Measurements from ENCODE around the gene TEKT5.

TEKT5 gene

DNA sequence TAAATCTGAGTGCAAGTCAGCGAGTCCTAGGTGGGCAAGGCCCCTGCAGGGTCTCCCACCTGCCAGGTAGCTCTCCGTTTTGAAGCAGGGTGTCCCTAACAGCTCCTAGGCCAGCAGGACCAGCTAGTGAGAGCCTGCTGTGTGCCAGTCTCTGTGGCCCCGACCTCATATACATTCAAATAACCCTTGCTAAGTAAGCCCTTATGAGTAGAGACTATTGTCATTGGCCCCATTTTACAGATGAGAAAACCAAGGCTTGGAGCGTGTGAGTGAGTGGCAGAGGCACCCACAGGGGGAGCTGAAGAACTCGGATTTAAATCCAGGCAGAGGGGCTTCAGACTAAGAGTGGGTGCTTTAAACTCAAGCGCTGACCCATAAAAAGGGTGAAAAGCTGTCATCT lies 74.6 kb downstream of the TEKT5 start:
- FAIRE-seq, result no peak
- no peak for DNase-seq (ENCODE audit: insufficient read length, low spot score)
- no peak for TF ChIP-seq POLR2A (IDR thresholded peaks at IDR 0.05; ENCODE audit: low read depth, low read length)

DNA sequence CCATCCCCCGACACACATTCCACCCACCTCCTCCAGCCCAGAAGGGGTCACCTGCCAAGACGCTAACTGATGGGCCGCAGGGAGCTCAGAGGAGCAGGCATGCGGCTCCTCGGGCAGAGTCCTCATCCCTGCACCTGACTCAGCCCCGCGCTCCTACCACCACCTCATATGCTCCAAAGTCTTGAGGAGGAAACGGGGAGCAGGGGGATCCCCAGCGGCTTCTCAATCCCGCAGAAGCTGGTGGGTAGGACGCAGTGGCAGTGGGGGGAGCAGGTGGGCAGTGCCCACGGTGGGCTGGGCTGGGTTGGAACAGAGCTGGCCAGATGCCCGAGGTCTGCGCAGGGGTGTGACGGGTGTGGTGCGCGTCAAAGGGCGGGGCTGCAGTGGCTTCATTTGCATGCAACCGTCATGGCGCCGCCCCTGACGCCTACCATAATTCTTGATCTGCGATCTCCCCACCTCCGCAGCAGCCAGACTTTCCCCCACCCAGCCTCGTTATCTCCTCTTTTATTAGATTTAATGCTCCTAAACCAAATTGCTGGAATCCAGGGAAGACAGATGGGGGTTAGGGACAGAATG lies 75.4 kb downstream of the TEKT5 start:
- DNase-seq (ENCODE audit: insufficient read length, low spot score) (no peak), FAIRE-seq (no peak)
- no peak for TF ChIP-seq POLR2A (IDR thresholded peaks at IDR 0.05; ENCODE audit: low read depth, low read length)

DNA sequence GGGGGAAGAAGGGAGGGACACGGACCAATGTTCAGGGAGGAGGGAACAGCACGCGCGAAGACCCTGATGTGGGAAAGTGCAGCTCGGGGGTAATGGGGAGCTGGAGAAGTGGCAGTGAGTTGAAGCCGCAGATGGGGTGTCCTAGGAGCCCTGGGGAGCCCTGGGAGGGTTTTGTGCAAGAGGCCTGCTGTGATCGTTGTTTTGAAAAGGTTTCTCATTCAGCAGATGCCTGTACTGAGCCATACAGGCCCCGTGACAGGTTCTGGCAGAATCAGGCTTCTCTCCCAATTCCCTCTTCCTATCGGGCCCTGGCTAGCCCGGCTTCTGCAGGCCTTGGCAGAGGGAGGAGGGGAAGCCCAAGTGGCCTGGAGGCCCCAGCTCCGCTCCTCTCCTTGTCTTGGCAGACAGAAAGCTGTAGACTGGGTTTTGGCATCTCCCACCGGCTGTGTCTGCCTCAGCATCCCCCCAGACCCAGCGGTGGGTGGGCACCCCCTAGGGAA lies 76.0 kb downstream of the TEKT5 start:
- DNase-seq (ENCODE audit: insufficient read length, low spot score), result no peak
- TF ChIP-seq POLR2A (IDR thresholded peaks at IDR 0.05; ENCODE audit: low read depth, low read length), result no peak
- FAIRE-seq, result no peak

DNA sequence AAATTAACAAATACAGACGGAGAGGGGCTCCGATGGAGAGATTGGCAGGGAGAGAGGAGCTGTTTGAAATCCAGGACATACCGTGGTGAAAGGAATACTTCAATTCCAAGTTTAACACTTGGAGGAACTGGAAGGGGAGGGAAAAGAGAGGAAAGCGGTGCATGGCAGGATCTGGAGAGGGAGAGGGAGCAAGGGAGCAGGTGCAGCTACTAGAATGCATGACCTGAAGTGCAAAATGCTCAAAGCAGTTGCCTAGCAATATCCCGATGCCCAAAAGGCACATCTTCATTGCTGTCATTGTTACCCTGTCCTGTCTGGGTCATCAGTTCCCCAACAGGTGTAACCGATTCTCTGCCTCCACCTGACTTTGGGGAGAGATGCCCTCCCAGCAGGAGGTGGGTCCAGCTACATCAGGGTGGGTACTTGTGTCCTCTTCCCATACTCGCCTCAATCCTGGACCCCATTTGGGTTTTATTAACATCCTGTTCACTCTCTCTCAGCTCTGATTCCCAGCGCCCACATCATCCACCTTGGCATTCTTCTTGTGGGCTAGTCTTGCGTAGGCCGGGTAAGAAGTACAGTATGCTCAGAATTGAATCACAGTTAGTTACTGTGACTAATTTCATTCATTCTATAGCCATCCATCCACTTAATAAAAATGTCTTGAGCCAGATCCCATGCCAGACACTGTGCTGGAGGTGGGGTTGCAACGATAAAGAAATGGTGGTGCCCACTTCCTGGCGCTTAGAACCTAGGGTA lies 76.9 kb downstream of the TEKT5 start:
- no peak for TF ChIP-seq POLR2A (IDR thresholded peaks at IDR 0.05; ENCODE audit: low read depth, low read length)
- FAIRE-seq, result no peak
- DNase-seq (ENCODE audit: insufficient read length, low spot score), result no peak

DNA sequence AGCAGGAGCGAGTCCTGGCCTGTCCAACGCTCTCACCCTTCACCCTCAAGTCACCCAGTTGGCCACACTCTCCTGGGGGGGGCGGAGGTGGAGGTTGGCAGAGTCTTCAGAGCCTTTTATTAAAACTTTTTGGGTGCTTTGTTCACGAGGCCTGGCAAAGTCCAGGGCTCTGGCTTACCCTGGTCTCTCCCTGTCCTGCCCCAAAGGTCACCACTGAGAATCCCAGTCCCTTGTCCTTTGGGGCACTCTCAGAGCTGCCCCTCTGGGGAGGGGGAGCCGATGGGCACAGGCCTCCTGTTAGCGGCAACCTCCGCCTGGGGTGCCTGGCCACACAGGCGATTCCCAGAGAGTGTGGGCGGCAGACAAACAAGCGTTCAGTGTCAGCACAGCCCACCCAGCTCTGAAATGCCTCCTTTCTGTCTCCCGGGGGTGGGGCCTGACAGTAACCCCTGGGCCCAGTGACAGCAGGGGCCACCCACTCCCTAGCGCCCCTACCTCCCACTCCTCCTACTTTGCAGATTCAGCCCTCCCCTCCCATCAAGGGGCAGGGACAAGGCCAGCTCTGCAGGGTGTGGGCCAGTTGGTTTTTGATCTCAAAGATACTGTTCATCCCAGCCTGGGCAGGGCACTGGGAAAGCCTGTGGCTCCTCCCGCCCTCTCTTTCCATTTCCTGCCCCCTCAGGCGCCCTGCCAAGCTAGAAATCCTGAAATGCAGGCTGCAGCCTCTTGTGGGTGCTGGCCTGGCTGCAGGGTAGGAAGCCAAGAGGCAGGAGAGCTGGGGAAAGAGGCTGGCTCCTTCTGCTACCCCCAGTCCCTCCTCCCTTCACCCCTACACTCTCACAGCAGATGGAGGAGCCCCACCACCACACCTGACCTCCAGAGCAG lies 77.7 kb downstream of the TEKT5 start:
- no peak for FAIRE-seq
- no peak for TF ChIP-seq POLR2A (IDR thresholded peaks at IDR 0.05; ENCODE audit: low read depth, low read length)
- peak; percentile 69 for DNase-seq (ENCODE audit: insufficient read length, low spot score)

DNA sequence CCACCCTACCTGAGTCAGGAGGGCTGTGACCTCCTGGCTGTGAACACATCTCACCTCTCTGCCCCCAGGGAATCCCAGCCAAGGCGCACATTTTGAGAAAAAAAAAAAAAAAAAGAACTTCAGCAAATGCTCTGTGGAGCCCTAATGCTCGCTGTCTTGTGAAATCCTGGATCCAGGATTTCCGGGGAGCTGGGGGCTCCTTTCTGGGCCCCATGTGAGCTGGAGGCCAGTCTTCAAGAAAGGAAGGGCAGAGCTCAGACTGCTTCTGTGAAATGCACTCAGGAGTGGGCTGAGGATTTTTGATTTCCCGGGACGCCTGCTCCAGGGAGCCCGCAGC lies 78.3 kb downstream of the TEKT5 start:
- TF ChIP-seq POLR2A (IDR thresholded peaks at IDR 0.05; ENCODE audit: low read depth, low read length), result no peak
- no peak for FAIRE-seq
- no peak for DNase-seq (ENCODE audit: insufficient read length, low spot score)

DNA sequence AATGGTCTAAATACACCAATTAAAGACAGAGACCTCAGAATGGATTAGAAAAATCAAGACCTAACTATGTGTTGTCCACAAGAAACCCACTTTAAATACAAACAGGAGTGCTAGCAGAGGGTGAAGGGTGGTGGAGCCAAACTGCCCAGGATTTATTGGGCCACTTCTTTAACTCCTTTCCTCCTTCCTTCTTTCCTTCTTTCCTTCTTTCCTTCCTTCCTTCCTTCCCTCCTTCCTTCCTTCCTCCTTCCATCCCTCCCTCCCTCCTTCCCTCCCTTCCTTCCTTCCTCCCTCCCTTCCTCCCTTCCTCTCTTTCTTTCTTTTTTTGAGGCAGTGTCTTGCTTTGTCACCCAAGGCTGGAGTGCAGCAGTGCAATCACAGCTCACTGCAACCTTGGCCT lies 80.0 kb downstream of the TEKT5 start:
- TF ChIP-seq POLR2A (IDR thresholded peaks at IDR 0.05; ENCODE audit: low read depth, low read length), result no peak
- FAIRE-seq, result no peak
- no peak for DNase-seq (ENCODE audit: insufficient read length, low spot score)

DNA sequence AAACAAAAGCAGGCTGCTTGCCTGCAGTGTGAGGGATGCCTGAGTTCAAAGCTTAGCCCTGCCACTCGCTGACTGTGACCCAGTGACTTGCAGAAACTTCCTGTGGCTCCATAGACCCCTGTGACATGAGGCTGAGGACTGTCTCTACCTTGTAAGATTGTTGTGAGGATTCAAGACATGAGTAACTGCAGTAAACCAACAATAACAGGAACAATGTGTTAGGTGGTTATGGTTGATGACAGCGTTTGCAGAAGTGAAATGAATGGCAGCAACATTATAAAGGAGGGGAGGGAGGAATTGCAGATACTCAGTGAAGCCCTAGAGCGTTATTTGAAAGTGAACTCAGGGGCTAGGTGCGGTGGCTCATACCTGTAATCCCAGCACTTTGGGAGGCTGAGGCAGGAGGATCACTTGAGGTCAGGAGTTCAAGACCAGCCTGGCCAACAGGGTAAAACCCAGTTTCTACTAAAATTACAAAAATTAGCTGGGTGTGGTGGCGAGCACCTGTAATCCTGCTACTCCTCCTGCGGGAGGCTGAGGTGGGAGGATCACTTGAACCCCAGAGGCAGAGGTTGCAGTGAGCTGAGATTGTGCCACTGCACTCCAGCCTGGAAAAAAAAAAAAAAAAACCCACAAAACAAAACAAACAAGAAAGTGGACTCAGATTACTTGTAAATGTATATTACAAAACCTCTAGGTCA lies 80.8 kb downstream of the TEKT5 start:
- no peak for FAIRE-seq
- no peak for DNase-seq (ENCODE audit: insufficient read length, low spot score)
- TF ChIP-seq POLR2A (IDR thresholded peaks at IDR 0.05; ENCODE audit: low read depth, low read length), result no peak

DNA sequence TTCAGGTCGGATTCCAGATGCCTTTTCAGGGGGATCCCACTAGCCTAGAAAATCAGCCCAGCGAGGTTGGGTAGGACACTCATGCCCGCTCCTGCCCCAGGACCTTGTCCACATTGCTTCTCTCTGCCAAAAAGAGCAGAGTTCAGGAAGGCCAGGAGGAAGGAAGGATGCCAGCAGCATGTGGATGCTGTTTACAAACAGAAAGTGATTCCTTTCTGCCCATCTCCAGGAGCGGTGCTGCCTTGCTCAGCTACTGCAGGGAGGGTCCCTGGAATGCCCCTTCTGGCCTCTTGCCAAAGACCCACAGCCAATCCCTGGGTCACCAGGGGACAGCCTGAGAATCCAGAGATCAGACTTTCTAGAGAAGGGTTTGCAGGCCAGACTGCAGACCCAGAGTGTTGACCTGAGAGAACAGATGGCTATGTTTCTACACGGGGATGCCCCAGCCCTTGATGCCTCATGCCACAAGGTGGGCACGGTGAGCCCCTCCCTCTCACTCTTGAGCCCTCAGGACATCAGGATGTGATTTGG lies 82.0 kb downstream of the TEKT5 start:
- no peak for FAIRE-seq
- no peak for TF ChIP-seq POLR2A (IDR thresholded peaks at IDR 0.05; ENCODE audit: low read depth, low read length)

DNA sequence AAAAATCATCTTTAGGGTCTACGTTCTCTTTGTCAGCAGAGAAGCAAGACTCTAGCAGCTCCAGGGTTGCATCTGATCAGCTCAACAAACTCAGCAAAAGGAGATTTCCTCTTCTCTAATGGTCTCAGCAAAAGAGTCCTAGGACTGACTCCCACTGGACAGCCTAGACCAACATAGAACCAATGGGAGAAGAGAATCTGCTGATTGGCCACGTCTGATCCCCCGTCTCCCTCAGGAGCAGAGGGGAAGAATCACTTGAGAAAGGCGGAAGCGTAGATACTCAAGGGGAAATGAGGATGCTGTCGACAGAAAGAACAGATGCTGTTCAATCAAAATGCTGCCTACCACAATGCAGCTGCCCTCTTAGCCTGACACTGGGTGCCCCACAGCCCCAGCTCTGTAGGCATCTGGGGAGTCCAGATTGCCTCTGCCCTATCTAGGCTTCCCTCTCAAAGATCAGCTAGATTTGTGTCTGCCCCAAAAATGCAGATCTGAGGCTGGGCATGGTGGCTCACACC lies 82.8 kb downstream of the TEKT5 start:
- no peak for TF ChIP-seq POLR2A (IDR thresholded peaks at IDR 0.05; ENCODE audit: low read depth, low read length)
- FAIRE-seq (no peak), DNase-seq (ENCODE audit: insufficient read length, low spot score) (no peak)

More for the DNA sequence above, 82.0 kb downstream of the TEKT5 start:
- no peak for DNase-seq (ENCODE audit: insufficient read length, low spot score)

DNA sequence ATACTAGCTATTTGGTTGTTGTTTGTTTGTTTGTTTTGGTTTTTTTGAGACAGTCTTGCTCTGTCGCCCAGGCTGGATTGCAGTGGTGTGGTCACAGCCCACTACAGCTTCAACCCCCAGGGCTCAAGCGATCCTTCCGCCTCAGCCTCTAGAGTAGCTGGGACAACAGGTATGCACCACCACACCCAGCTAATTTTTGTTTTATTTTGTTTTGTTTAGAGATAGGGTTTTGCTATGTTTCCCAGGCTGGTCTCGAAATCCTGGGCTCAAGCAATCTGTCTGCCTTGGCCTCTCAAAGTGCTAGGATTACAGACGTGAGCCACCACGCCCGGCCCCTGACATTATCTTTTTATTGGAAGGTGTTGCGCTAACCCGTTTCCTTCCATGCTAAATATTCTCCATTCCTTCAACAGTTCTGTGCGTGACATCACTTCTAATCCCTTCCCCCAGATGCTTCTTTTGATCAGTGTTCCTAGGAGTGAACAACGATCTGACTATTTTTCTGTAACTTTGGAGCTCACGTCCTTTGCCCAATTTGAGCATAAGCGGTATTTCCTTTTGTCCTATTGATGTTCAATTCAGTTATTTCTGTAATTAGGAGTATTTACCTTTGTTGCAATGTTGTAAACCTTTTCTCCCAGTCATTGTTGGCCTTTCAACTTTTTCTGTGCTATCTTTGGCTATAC lies 84.1 kb downstream of the TEKT5 start:
- DNase-seq (ENCODE audit: insufficient read length, low spot score) (no peak), FAIRE-seq (no peak)
- no peak for TF ChIP-seq POLR2A (IDR thresholded peaks at IDR 0.05; ENCODE audit: low read depth, low read length)

DNA sequence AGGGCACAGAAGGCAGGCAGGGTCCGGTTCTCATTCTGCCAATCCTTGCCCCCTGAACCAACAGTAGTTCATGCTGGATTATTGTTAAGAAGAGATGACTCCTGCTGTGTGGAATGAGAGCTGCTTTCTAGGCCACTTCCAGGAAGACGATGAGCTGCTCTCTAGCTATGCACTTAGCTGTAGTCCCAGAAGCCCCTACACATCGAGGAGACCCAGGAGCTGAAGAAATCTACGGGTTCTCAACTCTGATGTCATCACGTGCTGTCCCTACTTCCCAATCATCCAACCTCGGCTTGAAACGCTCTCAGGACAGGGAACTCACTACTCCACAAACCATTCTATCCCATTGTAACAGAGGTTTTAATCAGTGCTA lies 85.3 kb downstream of the TEKT5 start:
- FAIRE-seq (no peak), DNase-seq (ENCODE audit: insufficient read length, low spot score) (peak; percentile 49)
- TF ChIP-seq POLR2A (IDR thresholded peaks at IDR 0.05; ENCODE audit: low read depth, low read length), result no peak
